C4-2B (cell line): ENCODE results near the gene MATR3.

Source experiments
- CTCF ChIP-seq: fragments of 450-650 bp; conservative IDR thresholded peaks from 2 replicates; pipeline ENCODE4 v1.5.1; 2017; ENCODE audit warnings: mild to moderate bottlenecking
- ZFX ChIP-seq: fragments of 450-650 bp; IDR thresholded peaks from 2 replicates; pipeline ENCODE4 v1.6.1; 2017

DNA sequence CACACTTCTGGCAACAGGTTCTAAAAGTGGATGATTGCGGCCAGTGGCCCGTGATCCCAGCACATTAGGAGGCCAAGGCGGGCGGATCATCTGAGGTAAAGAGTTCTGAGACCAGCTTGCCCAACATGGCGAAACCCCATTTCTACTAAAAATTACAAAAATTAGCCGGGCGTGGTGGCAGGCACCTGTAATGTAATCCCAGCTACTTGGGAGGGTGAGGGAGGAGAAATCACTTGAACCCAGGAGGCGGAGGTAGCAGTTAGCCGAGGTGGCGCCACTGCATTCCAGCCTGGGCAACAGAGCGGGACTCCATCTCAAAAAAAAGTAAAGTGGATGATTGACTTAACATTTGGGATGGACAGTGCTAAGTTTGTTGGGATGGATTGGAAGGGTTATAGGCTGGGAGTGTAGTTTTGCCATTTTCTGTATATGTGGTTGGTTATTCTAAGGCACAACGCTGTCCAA, 3.4 kb downstream of the MATR3 start:
- no peak; the same call in 1 of the 2 replicates for TF ChIP-seq CTCF
- TF ChIP-seq ZFX, result no peak
